ENCODE data around the gene IL4I1. TPM values are rescaled to one million over a fixed set of nuclear protein-coding genes. Genes with fewer than 3 reads are reported as not detected.

Gene IL4I1
- total RNA-seq, 1 experiment from 2014 or later = 0.71 TPM

- Histone ChIP-seq H3K4me3 (replicated peaks in 1 of 2; ENCODE audit: low read depth in 1 of 2, low read length in 2 of 2) (peak overlapping the region; percentile 28 to 50), H4K20me1 (ENCODE audit: insufficient read depth) (no peaks in the 10 kb centered on the region), H3K9me3 (ENCODE audit: control insufficient read depth in 1 of 2, insufficient read depth in 1 of 2, low read depth in 1 of 2, low read length in 2 of 2) (no peaks in the 10 kb centered on the region), H3K27me3 (ENCODE audit: insufficient read depth, low read length) (no peaks in the 10 kb centered on the region), H3K79me2 (ENCODE audit: insufficient read depth, low read length) (no peaks in the 10 kb centered on the region), H3K36me3 (ENCODE audit: control insufficient read depth in 1 of 2, insufficient read depth in 2 of 2, low read length in 2 of 2) (no peaks in the 10 kb centered on the region), H3K9me2 (ENCODE audit: insufficient read depth) (no peaks in the 10 kb centered on the region), H3K4me2 (ENCODE audit: low read length) (peak overlapping the region; percentile 78), H3K9ac (ENCODE audit: low read length) (peak overlapping the region; percentile 43; the same call in 1 of the 2 replicates), H2AFZ (ENCODE audit: low read depth, low read length, poor library complexity, severe bottlenecking) (no peak overlapping the region), H3K27ac (ENCODE audit: low read depth, low read length) (peak overlapping the region; percentile 56; the same call in 1 of the 2 replicates), H3K4me1 (ENCODE audit: control insufficient read depth in 1 of 2, insufficient read depth in 2 of 2, low read length in 2 of 2) (peaks cover 6 to 15% of the 10 kb centered on the region in 2 experiments)
- TF ChIP-seq MAX (IDR thresholded peaks at IDR 0.05) (peak; percentile 34), TCF7L2 (IDR thresholded peaks at IDR 0.05; ENCODE audit: borderline replicate concordance, extremely low read depth, insufficient read depth, insufficient read length) (no peak), CTCF (IDR thresholded peaks at IDR 0.05 in 2 of 3, conservative IDR thresholded peaks at IDR 0.05 in 1 of 3; ENCODE audit: borderline replicate concordance in 1 of 3, insufficient read depth in 1 of 3, low read depth in 2 of 3, low read length in 2 of 3) (peak in 1 of 3 experiments; percentile 10; a peak in 1 of 6 replicates), ATF3 (IDR thresholded peaks at IDR 0.05) (no peak)
- POLR2A ChIA-PET = interaction anchor here (1.3 kb wide), 1 partner anchor 21 kb away, joined by 5 read pairs; no protein-coding TSS in a partner anchor
- RAD21 ChIA-PET (ENCODE audit: low non-redundant PET in 1 of 2, low total read pairs in 2 of 2, uncharacterized antibody in 2 of 2, unreplicated experiment in 2 of 2) = no interaction called here
- DNase-seq (ENCODE audit: low read depth, low spot score) = no peak
- CTCF ChIA-PET = no interaction called here
- BruUV-seq (replicated peaks) = no TSS peak
- ATAC-seq = peak; percentile 91
- intact Hi-C loops (cut with micrococcal nuclease) = no loop called here
Observed at GRCh38 chr19:49890349-49891311, 6.1 kb downstream of the IL4I1 start.
